Measurements from ENCODE around the gene RAC3. TPM values are rescaled to one million over a fixed set of nuclear protein-coding genes. Genes with fewer than 3 reads are reported as not detected.

The RAC3 gene
- total RNA-seq, 4 donors from 2014 or later: 1.8 to 2.5 (median 2.2) TPM

DNA sequence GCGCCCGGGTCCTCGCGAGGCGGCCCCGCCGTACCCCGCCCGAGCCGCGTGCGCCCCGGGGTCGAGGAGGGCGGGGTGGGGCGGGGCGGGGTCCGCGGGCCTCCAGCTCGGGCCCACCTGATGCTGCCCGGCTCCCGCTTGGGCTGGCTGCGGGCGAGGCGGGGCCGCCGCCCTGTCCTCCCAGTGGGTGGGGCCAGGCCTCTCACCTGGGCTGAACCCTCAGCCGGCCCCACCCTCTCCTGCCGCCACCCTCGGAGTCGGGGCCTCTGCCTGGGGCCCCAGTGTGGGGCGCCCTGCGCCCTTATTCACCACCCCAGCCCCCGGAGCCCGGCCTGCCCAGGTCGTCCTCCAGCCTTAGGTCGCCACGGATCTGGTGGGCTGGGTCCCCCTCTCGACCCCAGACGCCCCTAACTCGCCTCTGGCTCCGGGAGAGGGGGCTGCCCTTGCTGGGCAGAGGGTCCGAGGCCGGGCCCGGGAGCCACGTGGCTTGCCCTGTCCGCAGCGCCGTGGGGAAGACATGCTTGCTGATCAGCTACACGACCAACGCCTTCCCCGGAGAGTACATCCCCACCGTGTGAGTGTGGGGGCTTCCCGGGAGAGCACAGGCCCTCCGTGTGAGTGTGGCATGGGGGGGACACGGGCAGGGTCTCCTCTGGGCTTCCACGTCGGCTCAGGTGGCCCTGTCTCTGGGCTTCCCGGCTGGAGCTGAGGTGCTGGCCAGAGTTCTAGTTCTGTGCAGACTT, 578 bp downstream of the RAC3 start:
- no peak overlapping the region for H3K27ac ChIP-seq (replicated peaks in 1 of 4)
- TF ChIP-seq POLR2A (IDR thresholded peaks at IDR 0.05; ENCODE audit: low read depth) (no peak), POLR2AphosphoS5 (IDR thresholded peaks at IDR 0.05) (no peak), EP300 (IDR thresholded peaks at IDR 0.05) (no peak), CTCF (IDR thresholded peaks at IDR 0.05) (no peak)
- intact Hi-C loops (cut with DNase I): loop anchor here (2.0 to 5.0 kb wide), 2 partner anchors 65 to 123 kb away; partner anchors contain the start of gene FASN
- H3K36me3 ChIP-seq: peaks cover 0 to 31% (median 14%) of the 10 kb centered on the region in 4 donors
- H3K4me3 ChIP-seq: peak overlapping the region; percentile 35 to 60 (median 55)
- no peak for DNase-seq (ENCODE audit: extremely low spot score)
- H3K9me3 ChIP-seq: no peaks in the 10 kb centered on the region
- H3K4me1 ChIP-seq: peaks cover 31 to 45% (median 39%) of the 10 kb centered on the region in 4 donors
- no CpG with 5 or more reads among the region's 59 CpGs for WGBS
- peaks cover 0 to 18% (median 6%) of the 10 kb centered on the region in 4 donors for H3K27me3 ChIP-seq

- peaks cover 0 to 16% (median 4%) of the 10 kb centered on the region in 4 donors for H3K36me3 ChIP-seq
- DNase-seq (ENCODE audit: extremely low spot score): no peak
- 93% methylated on average over 30 of the region's 38 CpGs for WGBS
- H3K9me3 ChIP-seq: no peaks in the 10 kb centered on the region
- peaks cover 0 to 18% (median 6%) of the 10 kb centered on the region in 4 donors for H3K27me3 ChIP-seq
- no peak overlapping the region for H3K4me3 ChIP-seq
- intact Hi-C loops (cut with DNase I): loop anchor here (5.0 kb wide), 1 partner anchor 64 kb away; the partner anchor contains the start of gene FASN
- peaks cover 34 to 51% (median 46%) of the 10 kb centered on the region in 4 donors for H3K4me1 ChIP-seq
- TF ChIP-seq POLR2AphosphoS5 (IDR thresholded peaks at IDR 0.05): no peak
- no peak for TF ChIP-seq POLR2A (IDR thresholded peaks at IDR 0.05; ENCODE audit: low read depth)
- H3K27ac ChIP-seq (replicated peaks in 1 of 4): no peak overlapping the region
Measured at GRCh38 chr17:82033359-82034085, 2.0 kb downstream of the RAC3 start.

- H3K4me1 ChIP-seq: peaks cover 34 to 51% (median 46%) of the 10 kb centered on the region in 4 donors
- intact Hi-C loops (cut with DNase I): loop anchor here (5.0 kb wide), 1 partner anchor 63 kb away; the partner anchor contains the start of gene FASN
- peaks cover 0 to 13% (median 6%) of the 10 kb centered on the region in 4 donors for H3K27me3 ChIP-seq
- no peak for DNase-seq (ENCODE audit: extremely low spot score)
- no peak overlapping the region for H3K27ac ChIP-seq (replicated peaks in 1 of 4)
- no peaks in the 10 kb centered on the region for H3K9me3 ChIP-seq
- TF ChIP-seq EP300 (IDR thresholded peaks at IDR 0.05): no peak
- 81% methylated on average over 19 of the region's 23 CpGs for WGBS
- peaks cover 0 to 11% (median 3%) of the 10 kb centered on the region in 4 donors for H3K36me3 ChIP-seq
- H3K4me3 ChIP-seq: no peak overlapping the region
Measured at GRCh38 chr17:82034371-82035011, 3.0 kb downstream of the RAC3 start.

- Histone ChIP-seq H3K27ac (replicated peaks in 1 of 4) (no peak overlapping the region), H3K36me3 (peaks cover 0 to 11% (median 3%) of the 10 kb centered on the region in 4 donors), H3K27me3 (peaks cover 0 to 13% (median 6%) of the 10 kb centered on the region in 4 donors), H3K4me1 (peaks cover 29 to 43% (median 39%) of the 10 kb centered on the region in 4 donors), H3K9me3 (no peaks in the 10 kb centered on the region), H3K4me3 (no peak overlapping the region)
- TF ChIP-seq POLR2A (IDR thresholded peaks at IDR 0.05; ENCODE audit: low read depth) (no peak), POLR2AphosphoS5 (IDR thresholded peaks at IDR 0.05) (no peak), EP300 (IDR thresholded peaks at IDR 0.05) (no peak), CTCF (IDR thresholded peaks at IDR 0.05) (no peak)
- 83% methylated on average over 8 of the region's 8 CpGs for WGBS
- intact Hi-C loops (cut with DNase I): no loop called here
- DNase-seq (ENCODE audit: extremely low spot score): no peak
Measured at GRCh38 chr17:82035488-82035887, 4.0 kb downstream of the RAC3 start.

- Histone ChIP-seq H3K9me3 (no peaks in the 10 kb centered on the region), H3K27me3 (peaks cover 0 to 13% (median 6%) of the 10 kb centered on the region in 4 donors), H3K4me3 (peak overlapping the region; percentile 65 to 83 (median 66)), H3K4me1 (peaks cover 24 to 37% (median 32%) of the 10 kb centered on the region in 4 donors), H3K36me3 (peaks cover 0 to 11% (median 3%) of the 10 kb centered on the region in 4 donors), H3K27ac (replicated peaks in 1 of 4) (peak overlapping the region; percentile 92 to 98 (median 96))
- intact Hi-C loops (cut with DNase I): no loop called here
- TF ChIP-seq POLR2AphosphoS5 (IDR thresholded peaks at IDR 0.05) (no peak), POLR2A (IDR thresholded peaks at IDR 0.05; ENCODE audit: low read depth) (no peak), CTCF (IDR thresholded peaks at IDR 0.05) (no peak), EP300 (IDR thresholded peaks at IDR 0.05) (no peak)
- no peak for DNase-seq (ENCODE audit: extremely low spot score)
- WGBS: 88% methylated on average over 19 of the region's 20 CpGs
Measured at GRCh38 chr17:82035956-82036633, 4.6 kb downstream of the RAC3 start.

All from esophagus muscularis mucosa (tissue), 4 donors.